Right kidney (tissue), 1 donor: ENCODE results near the gene ROMO1.

Experiments used
- DNase-seq: peaks from one replicate; pipeline ENCODE4 v3.0.0-alpha.2; 2016

The ROMO1 gene

GRCh38 chr20:35726842-35727711 lies 27.9 kb downstream of the ROMO1 start:
- DNase-seq, result no peak

GRCh38 chr20:35729283-35729807 lies 30.1 kb downstream of the ROMO1 start:
- DNase-seq, result no peak

GRCh38 chr20:35729836-35730582 lies 30.8 kb downstream of the ROMO1 start:
- no peak for DNase-seq

GRCh38 chr20:35730583-35731468 lies 31.6 kb downstream of the ROMO1 start:
- no peak for DNase-seq

- DNase-seq, result no peak
Measured at GRCh38 chr20:35731469-35731788, 32.2 kb downstream of the ROMO1 start.

GRCh38 chr20:35731862-35732643 lies 32.8 kb downstream of the ROMO1 start:
- DNase-seq, result no peak

GRCh38 chr20:35732644-35732982 lies 33.4 kb downstream of the ROMO1 start:
- no peak for DNase-seq

- DNase-seq, result no peak
Measured at GRCh38 chr20:35734374-35734773, 35.2 kb downstream of the ROMO1 start.

- no peak for DNase-seq
Measured at GRCh38 chr20:35734777-35735649, 35.8 kb downstream of the ROMO1 start.

- no peak for DNase-seq
Measured at GRCh38 chr20:35735826-35736470, 36.7 kb downstream of the ROMO1 start.

- DNase-seq, result no peak
Measured at GRCh38 chr20:35737865-35738333, 38.7 kb downstream of the ROMO1 start.

- DNase-seq, result no peak
Measured at GRCh38 chr20:35738410-35739179, 39.4 kb downstream of the ROMO1 start.

- DNase-seq, result no peak
Measured at GRCh38 chr20:35739294-35740163, 40.3 kb downstream of the ROMO1 start.

GRCh38 chr20:35741892-35742740 lies 42.9 kb downstream of the ROMO1 start, which contains the start of gene RBM39:
TSS of gene RBM39 (minus strand) at chr20:35742260. CDS start at chr20:35740874, 1,386 bp downstream.
- peak; percentile 98 for DNase-seq

- DNase-seq, result peak; percentile 55
Measured at GRCh38 chr20:35742741-35743523, 43.7 kb downstream of the ROMO1 start.
